ENCODE results near the gene TFIP11.

The TFIP11 gene

GRCh38 chr22:26446808-26447515, 65.3 kb downstream of the TFIP11 start:
- DNase-seq, result no peak

DNA sequence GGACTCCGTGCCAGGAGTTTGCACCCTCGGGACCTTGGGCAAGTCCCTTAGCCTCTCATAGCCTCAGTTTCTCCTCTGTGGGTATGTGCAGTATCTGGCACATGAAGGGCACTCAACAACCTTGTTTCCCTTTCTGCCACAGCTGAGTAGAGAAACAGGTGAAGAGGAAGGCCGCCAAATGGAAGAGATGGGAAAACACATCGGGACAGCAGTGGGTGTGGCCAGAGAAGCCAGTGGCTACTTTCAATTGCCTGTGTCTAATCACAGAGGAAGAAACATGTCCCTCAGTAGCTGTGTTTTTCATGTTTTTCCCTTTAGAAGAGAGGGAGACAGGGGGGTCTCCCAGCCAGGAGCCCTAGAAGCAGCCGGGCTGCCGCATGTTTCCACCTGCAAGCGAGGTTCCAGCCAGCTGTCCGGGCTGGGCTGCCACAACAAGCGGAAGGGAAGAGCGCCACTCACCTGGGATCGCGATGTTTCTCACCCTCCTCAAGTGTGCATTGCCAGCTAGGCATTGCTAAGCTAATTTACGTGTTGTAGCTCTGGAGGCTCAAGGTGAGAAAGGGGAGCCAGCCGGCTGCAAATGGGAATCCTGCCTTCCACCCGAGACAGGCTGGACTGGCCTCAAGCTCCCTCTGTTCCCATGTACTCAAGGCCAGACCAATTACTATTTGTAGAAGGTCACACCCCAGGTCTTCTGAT, 66.5 kb downstream of the TFIP11 start:
- DNase-seq, result no peak

DNA sequence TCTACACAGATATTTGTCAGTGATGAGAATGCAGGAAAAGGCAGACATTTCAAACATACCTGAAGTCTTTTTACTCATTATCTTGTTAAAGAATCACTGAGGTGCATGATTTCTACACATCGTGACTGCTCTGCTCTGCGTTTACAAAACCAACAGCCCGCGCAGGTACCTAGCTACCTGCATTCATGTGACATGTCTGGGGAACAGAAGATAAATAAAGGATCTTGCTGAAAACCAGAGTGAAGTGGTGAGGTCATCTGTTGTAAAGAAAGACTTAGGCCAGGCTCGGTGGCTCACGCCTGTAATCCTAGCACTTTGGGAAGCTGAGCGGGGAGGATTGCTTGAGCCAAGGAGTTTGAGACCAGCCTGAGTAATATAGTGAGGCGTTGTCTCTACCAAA, 67.5 kb downstream of the TFIP11 start:
- no peak for DNase-seq

DNA sequence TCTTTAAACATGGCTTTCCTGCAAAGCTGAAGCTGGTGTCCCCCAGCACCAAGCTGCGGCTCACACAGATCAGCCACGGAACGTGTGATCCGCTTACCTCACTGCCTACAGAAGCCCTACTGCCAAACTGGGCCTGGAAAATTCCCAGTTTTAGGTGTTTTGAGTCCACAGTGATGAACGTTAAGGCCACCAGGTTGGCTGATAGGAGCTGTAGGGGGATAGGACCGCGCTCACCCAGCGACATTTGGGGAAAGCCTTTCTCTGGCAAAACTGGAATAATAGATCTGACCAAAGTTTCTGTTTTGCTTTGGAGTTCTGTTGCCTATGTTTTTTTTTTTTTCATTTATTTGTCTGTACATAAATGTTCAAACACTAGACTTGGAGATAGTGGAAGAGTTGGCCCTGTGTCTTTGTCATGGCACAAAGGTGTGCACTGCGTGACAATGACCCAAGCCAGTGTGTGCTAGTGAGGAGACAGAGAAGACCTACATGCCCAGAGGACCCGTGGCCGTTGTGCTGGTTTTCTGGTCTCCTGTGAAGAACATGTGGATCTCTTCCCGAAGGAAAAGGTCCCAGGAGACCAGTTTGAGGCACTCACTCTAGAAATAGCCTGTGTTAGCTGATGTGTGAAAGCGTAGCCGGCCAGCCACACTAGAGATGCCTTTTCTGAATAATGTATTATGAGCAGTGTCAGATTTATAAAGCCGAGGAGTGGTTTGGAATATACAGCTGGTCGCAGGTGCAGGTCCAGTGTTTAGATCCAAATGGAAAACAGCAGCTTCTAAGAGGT, 68.2 kb downstream of the TFIP11 start:
- no peak for DNase-seq

GRCh38 chr22:26442086-26442756, 70.1 kb downstream of the TFIP11 start:
- DNase-seq, result no peak

All from CD4-positive, alpha-beta T cell treated with Interleukin-15 for 1 hour (primary cell).